Mesenchymal stem cell (in vitro differentiated cells and primary cell): ENCODE data around the gene ECE1.

ENCODE experiments used
- DNase-seq: peaks from one replicate; pipeline ENCODE4 v3.0.0-alpha.2; 2013
- H2AFZ ChIP-seq: one replicate; pipeline ENCODE4 v1.6.1; 2013; ENCODE audit warnings: low read depth, mild to moderate bottlenecking, control low read depth, inconsistent platforms, low read length, moderate library complexity
- H2AK5ac ChIP-seq: 2 replicates; pipeline ENCODE4 v1.6.1; 2013; ENCODE audit warnings: low read length, moderate library complexity, mild to moderate bottlenecking, inconsistent platforms; ENCODE audit not compliant: severe bottlenecking
- H2BK120ac ChIP-seq: one replicate; pipeline ENCODE4 v1.6.1; 2013; ENCODE audit warnings: low read depth, mild to moderate bottlenecking, inconsistent platforms, low read length, moderate library complexity
- H2BK12ac ChIP-seq, 2 experiments: one replicate each; pipeline ENCODE4 v1.6.1; 2013; ENCODE audit warnings: inconsistent platforms in 2 of 2, low read length in 2 of 2, mild to moderate bottlenecking in 2 of 2, moderate library complexity in 2 of 2, control low read depth in 1 of 2
- H2BK15ac ChIP-seq: one replicate; pipeline ENCODE4 v1.6.1; 2013; ENCODE audit warnings: mild to moderate bottlenecking, low read depth, inconsistent platforms; ENCODE audit not compliant: poor library complexity, severe bottlenecking
- H2BK5ac ChIP-seq: 2 replicates; pipeline ENCODE4 v1.6.1; 2013; ENCODE audit warnings: low read depth, mild to moderate bottlenecking, low read length, control low read depth, inconsistent platforms; ENCODE audit not compliant: poor library complexity, severe bottlenecking
- H3K14ac ChIP-seq, 2 experiments: one replicate each; pipeline ENCODE4 v1.6.1; 2013; ENCODE audit warnings: inconsistent platforms in 2 of 2, low read length in 2 of 2, control low read depth in 1 of 2, mild to moderate bottlenecking in 1 of 2, moderate library complexity in 1 of 2
- H3K18ac ChIP-seq, 2 experiments: one replicate each; pipeline ENCODE4 v1.6.1; 2013; ENCODE audit warnings: inconsistent platforms in 2 of 2, low read length in 2 of 2, control low read depth in 1 of 2, low read depth in 1 of 2, mild to moderate bottlenecking in 1 of 2
- H3K23ac ChIP-seq, 2 experiments: one replicate each; pipeline ENCODE4 v1.6.1; 2013; ENCODE audit warnings: inconsistent platforms in 2 of 2, low read length in 2 of 2, mild to moderate bottlenecking in 2 of 2, moderate library complexity in 2 of 2, control low read depth in 1 of 2
- H3K27ac ChIP-seq: 2 replicates; pipeline ENCODE4 v1.5.1; 2013; ENCODE audit warnings: mild to moderate bottlenecking, moderate library complexity, low read length, control low read depth, inconsistent platforms; ENCODE audit not compliant: poor library complexity, severe bottlenecking
- H3K27me3 ChIP-seq, 2 experiments: 2 replicates each; pipeline versions ENCODE4 v1.6.1 to v1.7.0; 2013; ENCODE audit warnings: low read length in 2 of 2, mild to moderate bottlenecking in 2 of 2, moderate library complexity in 2 of 2, control low read depth in 1 of 2, inconsistent platforms in 1 of 2; ENCODE audit not compliant: control insufficient read depth in 1 of 2, insufficient read depth in 1 of 2
- H3K36me3 ChIP-seq, 2 experiments: 2 replicates each; pipeline versions ENCODE4 v1.6.1 to v1.7.0; 2013; ENCODE audit warnings: low read length in 2 of 2, control low read depth in 1 of 2, inconsistent platforms in 1 of 2, low read depth in 1 of 2, mild to moderate bottlenecking in 1 of 2; ENCODE audit not compliant: insufficient read depth in 2 of 2, control insufficient read depth in 1 of 2
- H3K4ac ChIP-seq, 2 experiments: one replicate each; pipeline ENCODE4 v1.6.1; 2013; ENCODE audit warnings: inconsistent platforms in 2 of 2, low read length in 2 of 2, mild to moderate bottlenecking in 2 of 2, moderate library complexity in 2 of 2, control low read depth in 1 of 2, low read depth in 1 of 2
- H3K4me1 ChIP-seq: 2 replicates; pipeline ENCODE4 v1.6.1; 2013; ENCODE audit warnings: low read depth, low read length, control low read depth; ENCODE audit not compliant: control insufficient read depth, insufficient read depth
- H3K4me2 ChIP-seq: 2 replicates; pipeline ENCODE4 v1.6.1; 2013; ENCODE audit warnings: low read length, mild to moderate bottlenecking, inconsistent platforms; ENCODE audit not compliant: poor library complexity, severe bottlenecking
- H3K4me3 ChIP-seq, 2 experiments: 2 replicates each; pipeline versions ENCODE4 v1.5.1 to v1.7.0; 2013; ENCODE audit warnings: low read length in 2 of 2, mild to moderate bottlenecking in 2 of 2, control low read depth in 1 of 2, low read depth in 1 of 2; ENCODE audit not compliant: insufficient read depth in 1 of 2
- H3K79me1 ChIP-seq: replicated peaks from 2 replicates; pipeline ENCODE4 v1.6.1; 2013; ENCODE audit warnings: mild to moderate bottlenecking, control low read depth, low read length, inconsistent platforms; ENCODE audit not compliant: poor library complexity, severe bottlenecking
- H3K9ac ChIP-seq: 2 replicates; pipeline ENCODE4 v1.7.0; 2013; ENCODE audit warnings: mild to moderate bottlenecking, low read length, moderate library complexity
- H3K9me3 ChIP-seq: 2 replicates; pipeline ENCODE4 v1.7.0; 2013; ENCODE audit warnings: mild to moderate bottlenecking, low read length; ENCODE audit not compliant: control insufficient read depth
- H4K8ac ChIP-seq: one replicate; pipeline ENCODE4 v1.6.1; 2013; ENCODE audit warnings: inconsistent platforms, mild to moderate bottlenecking, low read length, moderate library complexity
- H4K91ac ChIP-seq: one replicate; pipeline ENCODE4 v1.6.1; 2013; ENCODE audit warnings: mild to moderate bottlenecking, low read length, inconsistent platforms
- WGBS: methylation state at CpG from one replicate; pipeline ENCODE4 v1.1.7; 2013; ENCODE audit warnings: mixed read lengths; 5-methylcytosine and 5-hydroxymethylcytosine counted together

ECE1 gene

GRCh38 chr1:21297975-21298374 lies 7.7 kb upstream of the ECE1 start:
- peak overlapping the region in 1 of 2 experiments; percentile 44 for H3K18ac ChIP-seq
- peak overlapping the region in 1 of 2 experiments; percentile 26 for H3K23ac ChIP-seq
- H3K79me1 ChIP-seq, result peaks cover 24% of the 10 kb centered on the region
- peaks cover 44% of the 10 kb centered on the region for H3K4me1 ChIP-seq
- no peak overlapping the region for H2BK12ac ChIP-seq
- H2AFZ ChIP-seq, result no peak overlapping the region
- H3K27ac ChIP-seq, result no peak overlapping the region
- peaks cover 0 to 8% of the 10 kb centered on the region in 2 experiments for H3K36me3 ChIP-seq
- peak overlapping the region; percentile 28 for H3K9ac ChIP-seq
- H4K91ac ChIP-seq, result no peak overlapping the region
- no peak overlapping the region for H3K14ac ChIP-seq
- WGBS, result 63% methylated on average over 13 of the region's 13 CpGs
- H3K4me3 ChIP-seq, result peak overlapping the region in 1 of 2 experiments; percentile 45
- peak overlapping the region; percentile 26 for H2BK15ac ChIP-seq
- no peak overlapping the region for H2BK120ac ChIP-seq
- no peaks in the 10 kb centered on the region for H3K9me3 ChIP-seq
- H3K27me3 ChIP-seq, result no peaks in the 10 kb centered on the region
- H2BK5ac ChIP-seq, result no peak overlapping the region
- peak overlapping the region; percentile 50 for H4K8ac ChIP-seq
- peak; percentile 78 for DNase-seq
- H3K4me2 ChIP-seq, result no peak overlapping the region
- peak overlapping the region in 1 of 2 experiments; percentile 9 for H3K4ac ChIP-seq
- H2AK5ac ChIP-seq, result peak overlapping the region; percentile 26

GRCh38 chr1:21296509-21297354 lies 6.5 kb upstream of the ECE1 start:
- Histone ChIP-seq H2BK120ac (no peak overlapping the region), H3K27ac (no peak overlapping the region), H3K4me2 (no peak overlapping the region), H3K23ac (no peak overlapping the region), H3K36me3 (peaks cover 0 to 8% of the 10 kb centered on the region in 2 experiments), H3K4me1 (peaks cover 36% of the 10 kb centered on the region), H4K91ac (peak overlapping the region; percentile 84), H3K27me3 (no peaks in the 10 kb centered on the region), H2BK5ac (no peak overlapping the region), H3K9me3 (no peaks in the 10 kb centered on the region), H2BK12ac (peak overlapping the region; percentile 28 to 75), H3K9ac (no peak overlapping the region), H3K18ac (peak overlapping the region in 1 of 2 experiments; percentile 44), H3K14ac (peak overlapping the region in 1 of 2 experiments; percentile 23), H3K79me1 (peaks cover 21% of the 10 kb centered on the region), H2AFZ (no peak overlapping the region), H3K4me3 (no peak overlapping the region), H2AK5ac (no peak overlapping the region), H2BK15ac (no peak overlapping the region), H3K4ac (no peak overlapping the region), H4K8ac (peak overlapping the region; percentile 79)
- no peak for DNase-seq
- WGBS, result 90% methylated on average over 7 of the region's 7 CpGs

GRCh38 chr1:21295545-21295944 lies 5.3 kb upstream of the ECE1 start:
- Histone ChIP-seq H3K23ac (no peak overlapping the region), H2BK15ac (peak overlapping the region; percentile 2), H3K27ac (no peak overlapping the region), H4K91ac (no peak overlapping the region), H3K4me1 (peaks cover 39% of the 10 kb centered on the region), H2BK120ac (no peak overlapping the region), H3K36me3 (peaks cover 0 to 8% of the 10 kb centered on the region in 2 experiments), H2AFZ (no peak overlapping the region), H3K9ac (no peak overlapping the region), H3K14ac (no peak overlapping the region), H3K9me3 (no peaks in the 10 kb centered on the region), H2BK5ac (no peak overlapping the region), H2AK5ac (peak overlapping the region; percentile 82), H3K4me2 (no peak overlapping the region), H4K8ac (no peak overlapping the region), H3K4ac (no peak overlapping the region), H3K4me3 (no peak overlapping the region), H3K18ac (no peak overlapping the region), H3K79me1 (peaks cover 26% of the 10 kb centered on the region), H3K27me3 (no peaks in the 10 kb centered on the region), H2BK12ac (peak overlapping the region in 1 of 2 experiments; percentile 10)
- DNase-seq, result no peak
- 89% methylated on average over 6 of the region's 6 CpGs for WGBS

- Histone ChIP-seq H3K4me2 (no peak overlapping the region), H3K23ac (no peak overlapping the region), H4K91ac (no peak overlapping the region), H3K36me3 (peaks cover 0 to 8% of the 10 kb centered on the region in 2 experiments), H4K8ac (no peak overlapping the region), H3K9ac (no peak overlapping the region), H2BK5ac (no peak overlapping the region), H3K4ac (no peak overlapping the region), H2BK12ac (no peak overlapping the region), H2AFZ (no peak overlapping the region), H2AK5ac (no peak overlapping the region), H2BK15ac (no peak overlapping the region), H3K9me3 (no peaks in the 10 kb centered on the region), H3K27me3 (no peaks in the 10 kb centered on the region), H3K27ac (no peak overlapping the region), H3K4me3 (no peak overlapping the region), H3K18ac (no peak overlapping the region), H2BK120ac (no peak overlapping the region), H3K79me1 (peaks cover 28% of the 10 kb centered on the region), H3K14ac (no peak overlapping the region), H3K4me1 (peaks cover 37% of the 10 kb centered on the region)
- DNase-seq, result peak; percentile 66
- 33% methylated on average over 1 of the region's 1 CpG for WGBS
Measured at GRCh38 chr1:21295002-21295401, 4.7 kb upstream of the ECE1 start.
